Measurements from ENCODE around the gene PLXNA1. TPM values are rescaled to one million over a fixed set of nuclear protein-coding genes. Genes with fewer than 3 reads are reported as not detected.

PLXNA1 gene
- total RNA-seq, 2 experiments from 2014 or later = 6.6 to 7.5 TPM

GRCh38 chr3:126995926-126996512, 13.1 kb downstream of the PLXNA1 start:
- H3K27me3 Mint-ChIP-seq = no peaks in the 10 kb centered on the region
- no peak overlapping the region for H3K4me3 Mint-ChIP-seq
- peaks cover 2% of the 10 kb centered on the region for H3K4me1 Mint-ChIP-seq
- H3K9me3 Mint-ChIP-seq = no peaks in the 10 kb centered on the region
- no peak for DNase-seq
- H3K36me3 Mint-ChIP-seq = no peaks in the 10 kb centered on the region
- no peak overlapping the region for H3K27ac Mint-ChIP-seq

- Mint-ChIP-seq H3K27me3 (no peaks in the 10 kb centered on the region), H3K27ac (no peak overlapping the region), H3K36me3 (no peaks in the 10 kb centered on the region), H3K9me3 (no peaks in the 10 kb centered on the region), H3K4me3 (no peak overlapping the region), H3K4me1 (peaks cover 2% of the 10 kb centered on the region)
- DNase-seq = no peak
Measured at GRCh38 chr3:126996905-126997304, 14.0 kb downstream of the PLXNA1 start.

DNA sequence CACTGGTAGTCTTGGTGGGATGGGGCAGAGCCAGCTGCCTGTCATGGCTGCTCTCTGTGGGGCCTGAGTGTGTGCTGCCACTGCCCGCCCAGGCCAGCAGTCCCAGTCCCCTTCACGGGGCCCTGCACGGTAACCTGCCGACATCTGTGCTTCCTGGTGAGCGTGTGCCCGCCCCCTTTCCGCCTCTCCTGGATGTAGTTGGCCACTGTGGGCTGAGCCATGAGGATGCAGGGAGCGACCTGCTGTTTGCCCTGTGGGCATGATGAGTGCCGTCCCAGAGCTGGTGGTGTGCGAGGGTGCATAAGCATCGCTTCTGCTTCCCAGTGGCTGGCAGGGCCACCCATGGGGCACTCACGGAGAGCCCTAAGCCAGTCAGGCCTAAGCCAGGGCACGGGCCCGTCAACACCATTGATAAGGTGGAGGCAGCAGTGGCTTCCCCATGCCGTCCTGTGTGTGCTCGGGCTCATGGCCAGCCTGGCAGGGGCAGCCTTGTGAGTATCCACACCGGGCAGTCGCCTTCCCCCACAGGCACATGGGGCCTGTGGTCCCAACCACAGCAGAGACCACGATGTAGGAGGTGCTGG, 14.6 kb downstream of the PLXNA1 start:
- H3K4me1 Mint-ChIP-seq = peaks cover 2% of the 10 kb centered on the region
- H3K9me3 Mint-ChIP-seq = no peaks in the 10 kb centered on the region
- DNase-seq = no peak
- no peaks in the 10 kb centered on the region for H3K36me3 Mint-ChIP-seq
- H3K27ac Mint-ChIP-seq = no peak overlapping the region
- no peak overlapping the region for H3K4me3 Mint-ChIP-seq
- H3K27me3 Mint-ChIP-seq = no peaks in the 10 kb centered on the region

DNA sequence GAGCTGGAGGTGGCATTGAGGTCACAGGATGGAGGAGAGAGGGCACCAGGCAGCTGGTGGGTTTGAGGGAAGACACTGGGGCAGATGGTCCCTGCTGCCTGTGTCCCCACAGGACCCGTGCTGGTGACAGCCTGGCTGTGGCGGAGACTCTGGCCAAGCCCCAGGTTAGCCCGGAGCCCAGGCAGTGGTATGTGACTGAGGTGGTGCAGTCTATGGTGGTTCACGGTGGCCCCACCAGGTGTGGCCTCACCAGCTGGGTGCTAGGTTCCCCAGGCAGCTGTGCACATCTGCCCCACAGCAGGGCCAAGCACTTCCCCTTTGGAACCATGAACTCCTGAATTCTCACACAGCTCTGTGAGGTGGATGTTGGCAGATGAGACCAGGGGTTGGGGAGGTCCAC, 15.4 kb downstream of the PLXNA1 start:
- Mint-ChIP-seq H3K27me3 (no peaks in the 10 kb centered on the region), H3K4me3 (no peak overlapping the region), H3K4me1 (peaks cover 2% of the 10 kb centered on the region), H3K9me3 (no peaks in the 10 kb centered on the region), H3K36me3 (no peaks in the 10 kb centered on the region), H3K27ac (no peak overlapping the region)
- DNase-seq = no peak

- H3K9me3 Mint-ChIP-seq = no peaks in the 10 kb centered on the region
- H3K4me1 Mint-ChIP-seq = peaks cover 2% of the 10 kb centered on the region
- H3K36me3 Mint-ChIP-seq = no peaks in the 10 kb centered on the region
- H3K27me3 Mint-ChIP-seq = no peaks in the 10 kb centered on the region
- no peak overlapping the region for H3K27ac Mint-ChIP-seq
- no peak for DNase-seq
- no peak overlapping the region for H3K4me3 Mint-ChIP-seq
Measured at GRCh38 chr3:126998728-126999127, 15.8 kb downstream of the PLXNA1 start.

GRCh38 chr3:126999383-126999782, 16.5 kb downstream of the PLXNA1 start:
- Mint-ChIP-seq H3K27me3 (no peaks in the 10 kb centered on the region), H3K27ac (no peak overlapping the region), H3K4me1 (peaks cover 2% of the 10 kb centered on the region), H3K9me3 (no peaks in the 10 kb centered on the region), H3K36me3 (no peaks in the 10 kb centered on the region), H3K4me3 (no peak overlapping the region)
- no peak for DNase-seq

- DNase-seq = no peak
- Mint-ChIP-seq H3K27ac (no peak overlapping the region), H3K27me3 (no peaks in the 10 kb centered on the region), H3K36me3 (no peaks in the 10 kb centered on the region), H3K4me1 (peaks cover 2% of the 10 kb centered on the region), H3K4me3 (no peak overlapping the region), H3K9me3 (no peaks in the 10 kb centered on the region)
Measured at GRCh38 chr3:127000119-127000518, 17.2 kb downstream of the PLXNA1 start.

DNA sequence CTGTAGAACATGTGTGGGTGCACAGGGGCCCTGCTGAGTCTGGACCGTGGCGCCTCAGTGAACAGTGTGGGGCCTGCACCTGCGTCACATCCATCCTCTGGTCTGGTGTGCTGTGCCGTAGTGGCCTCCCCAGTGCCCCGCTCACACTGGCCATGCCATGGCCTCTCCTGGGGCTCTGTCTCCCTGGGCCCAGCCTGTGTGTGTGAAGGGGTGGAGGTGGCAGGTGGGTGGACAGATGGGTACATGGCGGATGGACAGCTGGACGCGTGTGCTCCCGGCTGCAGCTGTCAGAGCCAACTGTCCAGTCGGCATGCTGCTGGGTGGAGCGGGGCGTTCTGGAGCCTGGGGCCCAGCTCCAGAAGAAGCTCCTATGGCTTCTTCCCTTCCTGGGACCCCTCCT, 17.8 kb downstream of the PLXNA1 start:
- Mint-ChIP-seq H3K4me1 (peaks cover 2% of the 10 kb centered on the region), H3K4me3 (no peak overlapping the region), H3K9me3 (no peaks in the 10 kb centered on the region), H3K27me3 (no peaks in the 10 kb centered on the region), H3K36me3 (no peaks in the 10 kb centered on the region), H3K27ac (no peak overlapping the region)
- no peak for DNase-seq

GRCh38 chr3:127001486-127002194, 18.7 kb downstream of the PLXNA1 start:
- Mint-ChIP-seq H3K36me3 (no peaks in the 10 kb centered on the region), H3K27me3 (no peaks in the 10 kb centered on the region), H3K4me3 (no peak overlapping the region), H3K4me1 (peaks cover 2% of the 10 kb centered on the region), H3K27ac (no peak overlapping the region), H3K9me3 (no peaks in the 10 kb centered on the region)
- no peak for DNase-seq

GRCh38 chr3:127002195-127003174, 19.6 kb downstream of the PLXNA1 start:
- Mint-ChIP-seq H3K9me3 (no peaks in the 10 kb centered on the region), H3K4me3 (no peak overlapping the region), H3K4me1 (no peaks in the 10 kb centered on the region), H3K27me3 (no peaks in the 10 kb centered on the region), H3K27ac (no peak overlapping the region), H3K36me3 (no peaks in the 10 kb centered on the region)
- DNase-seq = no peak

DNA sequence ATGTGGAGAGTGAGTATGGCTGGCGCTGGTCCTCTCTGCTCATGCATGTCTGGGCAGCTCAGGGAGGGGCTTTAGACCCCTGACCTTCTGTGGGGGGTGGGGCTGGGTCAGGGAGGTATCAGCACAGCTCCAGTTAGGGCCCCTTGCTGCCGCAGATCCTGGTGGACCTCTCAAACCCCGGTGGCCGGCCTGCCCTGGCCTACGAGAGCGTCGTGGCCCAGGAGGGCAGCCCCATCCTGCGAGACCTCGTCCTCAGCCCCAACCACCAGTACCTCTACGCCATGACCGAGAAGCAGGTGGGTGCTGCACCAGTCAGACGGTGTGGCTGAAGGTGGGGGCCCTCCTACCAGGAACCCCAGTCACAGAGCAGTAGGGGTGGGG, 20.2 kb downstream of the PLXNA1 start:
- no peaks in the 10 kb centered on the region for H3K9me3 Mint-ChIP-seq
- no peaks in the 10 kb centered on the region for H3K27me3 Mint-ChIP-seq
- H3K4me1 Mint-ChIP-seq = no peaks in the 10 kb centered on the region
- no peaks in the 10 kb centered on the region for H3K36me3 Mint-ChIP-seq
- no peak for DNase-seq
- H3K27ac Mint-ChIP-seq = no peak overlapping the region
- H3K4me3 Mint-ChIP-seq = no peak overlapping the region

DNA sequence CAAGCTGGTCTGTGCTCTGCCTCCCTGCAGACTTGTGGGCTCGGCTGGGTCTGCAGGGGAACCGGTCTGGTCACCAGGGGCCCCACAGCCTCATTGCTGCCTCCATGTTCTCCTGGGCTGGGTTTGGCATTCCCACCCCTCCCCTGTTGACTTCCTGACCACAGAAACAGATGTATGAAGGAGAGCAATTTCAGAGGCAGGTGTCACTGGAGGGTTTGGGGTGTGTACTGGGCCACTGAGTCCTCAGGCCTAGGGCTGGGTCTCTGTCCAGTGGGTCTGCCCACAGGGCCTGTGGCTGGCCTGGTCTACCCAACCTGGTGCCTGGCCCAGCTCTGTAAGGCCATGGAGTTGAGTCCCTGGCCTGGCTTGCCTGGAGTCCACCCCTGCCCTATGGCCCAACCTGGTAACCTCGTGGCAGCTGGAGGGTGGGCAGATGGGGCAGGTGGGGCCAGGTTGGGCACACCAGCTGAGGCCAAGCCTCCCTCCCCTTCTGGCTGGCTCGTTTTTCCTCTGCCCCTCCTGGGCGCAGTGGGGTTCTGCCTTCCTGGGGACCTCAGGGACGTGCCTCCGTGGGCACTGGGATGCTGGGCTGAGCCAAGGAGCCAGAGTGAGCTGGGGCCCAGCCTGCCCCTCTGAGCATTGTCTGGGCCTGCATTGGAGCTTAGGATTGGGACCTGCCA, 20.8 kb downstream of the PLXNA1 start:
- no peak overlapping the region for H3K4me3 Mint-ChIP-seq
- no peak overlapping the region for H3K27ac Mint-ChIP-seq
- no peaks in the 10 kb centered on the region for H3K36me3 Mint-ChIP-seq
- H3K9me3 Mint-ChIP-seq = no peaks in the 10 kb centered on the region
- DNase-seq = no peak
- no peaks in the 10 kb centered on the region for H3K4me1 Mint-ChIP-seq
- H3K27me3 Mint-ChIP-seq = no peaks in the 10 kb centered on the region

GRCh38 chr3:127004641-127005397, 21.9 kb downstream of the PLXNA1 start:
- no peak overlapping the region for H3K4me3 Mint-ChIP-seq
- no peaks in the 10 kb centered on the region for H3K4me1 Mint-ChIP-seq
- DNase-seq = no peak
- H3K27ac Mint-ChIP-seq = no peak overlapping the region
- H3K27me3 Mint-ChIP-seq = no peaks in the 10 kb centered on the region
- no peaks in the 10 kb centered on the region for H3K36me3 Mint-ChIP-seq
- H3K9me3 Mint-ChIP-seq = no peaks in the 10 kb centered on the region

GRCh38 chr3:127005864-127006500, 23.1 kb downstream of the PLXNA1 start:
- DNase-seq = no peak
- H3K36me3 Mint-ChIP-seq = no peaks in the 10 kb centered on the region
- no peak overlapping the region for H3K27ac Mint-ChIP-seq
- no peaks in the 10 kb centered on the region for H3K4me1 Mint-ChIP-seq
- H3K9me3 Mint-ChIP-seq = no peaks in the 10 kb centered on the region
- H3K27me3 Mint-ChIP-seq = no peaks in the 10 kb centered on the region
- H3K4me3 Mint-ChIP-seq = no peak overlapping the region

All from activated naive CD8-positive, alpha-beta T cell treated with anti-CD3 and anti-CD28 coated beads for 36 hours (primary cell).